ENCODE measurements around the gene TYK2.

Gene TYK2

DNA sequence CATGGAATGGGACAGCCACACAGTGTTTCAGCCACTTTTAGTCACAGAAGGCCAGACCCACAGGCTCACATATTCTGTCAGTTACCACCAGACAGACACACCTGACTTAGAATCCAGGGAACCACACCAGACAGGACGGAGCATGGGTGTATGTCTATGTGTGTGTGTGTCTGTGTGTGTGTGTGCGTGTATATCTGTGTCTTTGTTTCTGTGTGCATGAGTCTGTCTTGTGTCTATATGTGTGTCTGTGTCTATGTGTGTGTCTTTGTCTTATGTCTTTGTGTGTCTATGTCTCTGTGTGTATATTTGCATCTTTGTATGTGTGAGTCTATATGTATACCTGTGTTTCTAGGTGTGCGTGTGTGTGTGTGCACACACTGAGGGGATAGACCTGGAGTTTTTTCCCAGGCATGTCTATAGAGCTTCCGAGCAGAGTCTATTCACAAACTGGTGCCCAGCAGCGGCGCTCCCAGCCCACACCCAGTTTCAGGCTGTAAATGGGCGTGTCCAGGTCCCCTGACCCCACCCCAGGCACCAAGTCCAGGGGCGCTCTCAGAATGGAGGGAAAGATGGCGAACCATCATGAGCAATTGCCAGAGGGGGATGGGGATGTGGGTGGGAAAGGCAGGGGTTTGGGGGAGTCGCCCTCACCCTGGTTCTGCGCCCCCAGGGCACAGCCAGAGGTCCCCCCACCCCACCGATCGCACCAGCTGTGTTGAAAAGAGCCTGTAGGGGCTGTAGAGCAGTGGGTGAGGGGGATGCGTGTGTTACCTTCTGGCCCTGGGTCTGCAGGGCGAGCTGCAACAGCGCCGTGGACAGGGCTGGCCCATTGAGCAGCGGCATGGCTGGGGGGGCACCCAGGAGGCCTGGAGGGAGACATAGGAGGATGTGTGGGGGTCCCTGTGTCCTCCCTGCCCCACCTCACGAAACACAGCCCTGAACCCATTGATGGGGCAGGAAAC, 58.2 kb downstream of the TYK2 start:
- 96 to 97% methylated on average over 19 of the region's 19 CpGs for WGBS, 2 experiments

GRCh38 chr19:10321417-10321797, 59.0 kb downstream of the TYK2 start:
- no peaks in the 10 kb centered on the region for H3K9me3 ChIP-seq (ENCODE audit: control insufficient read depth, low read length)
- H3K27me3 ChIP-seq (ENCODE audit: control insufficient read depth, insufficient read depth, low read length, poor library complexity, severe bottlenecking): no peaks in the 10 kb centered on the region
- H3K36me3 ChIP-seq (ENCODE audit: control insufficient read depth, insufficient read depth, low read length): peaks cover 52% of the 10 kb centered on the region
- 93 to 95% methylated on average over 11 of the region's 11 CpGs for WGBS, 2 experiments
- H3K4me1 ChIP-seq (ENCODE audit: control insufficient read depth, insufficient read depth, low read length): peaks cover under 1% of the 10 kb centered on the region
- H3K4me3 ChIP-seq (ENCODE audit: insufficient read depth, low read depth, low read length): no peak overlapping the region
- no peak overlapping the region for H3K27ac ChIP-seq (ENCODE audit: insufficient read depth, low read depth, low read length, poor library complexity, severe bottlenecking)

More for the DNA sequence above, 58.2 kb downstream of the TYK2 start:
- no peaks in the 10 kb centered on the region for H3K27me3 ChIP-seq (ENCODE audit: control insufficient read depth, insufficient read depth, low read length, poor library complexity, severe bottlenecking)
- H3K36me3 ChIP-seq (ENCODE audit: control insufficient read depth, insufficient read depth, low read length): peaks cover 54% of the 10 kb centered on the region
- H3K4me3 ChIP-seq (ENCODE audit: insufficient read depth, low read depth, low read length): no peak overlapping the region
- H3K9me3 ChIP-seq (ENCODE audit: control insufficient read depth, low read length): no peaks in the 10 kb centered on the region
- H3K27ac ChIP-seq (ENCODE audit: insufficient read depth, low read depth, low read length, poor library complexity, severe bottlenecking): no peak overlapping the region
- H3K4me1 ChIP-seq (ENCODE audit: control insufficient read depth, insufficient read depth, low read length): no peaks in the 10 kb centered on the region

DNA sequence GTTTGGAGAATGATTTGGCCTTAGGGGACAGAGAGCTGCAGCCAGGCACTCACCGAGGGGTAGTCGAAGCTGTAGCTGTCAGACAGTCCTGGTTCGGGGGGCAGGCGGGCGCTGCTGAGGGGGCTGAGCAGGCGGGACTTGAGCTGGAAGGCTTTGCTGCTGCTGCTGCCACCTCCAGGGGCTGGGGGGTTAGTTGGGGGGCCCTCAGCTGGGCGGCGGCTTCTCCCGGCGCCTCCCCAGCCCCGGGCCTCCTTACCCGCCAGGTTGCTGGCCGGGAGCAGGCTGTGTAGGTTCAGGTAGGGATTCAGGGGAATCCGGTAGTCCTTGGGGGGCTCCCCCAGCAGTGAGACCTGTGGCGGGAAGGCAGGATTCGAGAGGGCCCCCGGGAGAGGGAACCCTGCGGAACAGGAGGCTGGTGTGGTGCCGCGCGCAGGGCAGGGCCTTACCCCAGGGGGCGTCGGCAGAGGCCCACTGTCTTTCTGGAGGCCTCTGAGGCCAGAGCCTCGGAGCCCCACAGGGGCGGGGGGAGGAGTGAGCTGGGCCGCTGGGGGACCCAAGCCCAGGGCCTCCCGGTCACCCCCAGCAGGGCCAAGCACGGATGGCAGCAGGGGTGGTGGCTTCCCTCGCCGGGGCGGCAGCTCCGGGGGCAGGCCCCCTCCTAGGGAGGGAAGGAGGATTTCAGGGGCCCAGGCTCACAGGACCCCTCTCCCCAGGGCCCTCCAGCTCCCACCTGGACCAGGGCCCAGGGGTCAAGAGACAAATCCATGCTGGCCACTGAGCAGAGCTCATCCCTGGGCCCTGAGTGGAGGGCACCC, 59.6 kb downstream of the TYK2 start:
- no peaks in the 10 kb centered on the region for H3K27me3 ChIP-seq (ENCODE audit: control insufficient read depth, insufficient read depth, low read length, poor library complexity, severe bottlenecking)
- H3K27ac ChIP-seq (ENCODE audit: insufficient read depth, low read depth, low read length, poor library complexity, severe bottlenecking): no peak overlapping the region
- H3K9me3 ChIP-seq (ENCODE audit: control insufficient read depth, low read length): no peaks in the 10 kb centered on the region
- H3K4me1 ChIP-seq (ENCODE audit: control insufficient read depth, insufficient read depth, low read length): peaks cover 6% of the 10 kb centered on the region
- peaks cover 50% of the 10 kb centered on the region for H3K36me3 ChIP-seq (ENCODE audit: control insufficient read depth, insufficient read depth, low read length)
- 95% methylated on average over 32 of the region's 32 CpGs for WGBS, 2 experiments
- no peak overlapping the region for H3K4me3 ChIP-seq (ENCODE audit: insufficient read depth, low read depth, low read length)

DNA sequence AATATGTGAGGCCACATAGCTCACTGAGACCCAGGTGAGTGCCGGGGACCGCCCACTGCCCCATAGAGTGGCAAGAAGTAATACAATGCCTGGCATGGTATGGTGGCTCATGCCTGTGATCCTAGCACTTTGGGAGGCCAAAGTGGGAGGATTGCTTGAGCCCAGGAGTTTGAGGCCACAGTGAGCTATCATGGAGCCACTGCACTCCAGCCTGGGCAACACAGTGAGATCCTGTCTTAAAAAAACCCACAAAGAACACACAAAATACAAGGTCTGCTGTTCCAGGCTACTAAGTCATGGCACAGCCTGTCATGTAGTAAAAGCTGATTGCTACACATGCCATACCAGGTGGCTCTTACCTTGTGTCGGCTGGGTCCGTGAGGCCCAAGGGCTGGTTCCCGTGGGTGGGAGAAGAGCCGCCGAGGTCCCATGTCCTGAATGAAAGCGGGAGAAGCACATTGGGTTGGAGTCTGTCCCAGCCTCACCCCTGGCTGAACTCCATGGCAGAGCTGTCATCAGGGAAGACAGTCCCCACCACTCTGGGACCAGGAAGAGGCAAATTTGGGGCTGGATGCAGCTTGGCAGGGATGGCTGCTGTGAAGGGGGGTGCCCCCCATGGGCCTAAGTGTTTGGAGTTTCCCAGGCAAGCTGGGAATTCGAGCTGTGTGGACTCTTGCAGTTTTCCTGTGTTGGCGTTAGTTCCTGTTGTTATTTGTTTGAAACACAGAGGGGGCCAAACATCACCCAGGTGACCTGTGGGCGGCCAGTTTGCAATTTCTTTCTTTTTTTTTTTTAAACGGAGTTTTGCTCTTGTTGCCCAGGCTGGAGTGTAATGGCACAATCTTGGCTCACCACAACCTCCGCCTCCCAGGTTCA, 61.3 kb downstream of the TYK2 start:
- peaks cover 42% of the 10 kb centered on the region for H3K36me3 ChIP-seq (ENCODE audit: control insufficient read depth, insufficient read depth, low read length)
- H3K27me3 ChIP-seq (ENCODE audit: control insufficient read depth, insufficient read depth, low read length, poor library complexity, severe bottlenecking): no peaks in the 10 kb centered on the region
- WGBS, 2 experiments: 89 to 95% methylated on average over 13 of the region's 13 CpGs
- H3K9me3 ChIP-seq (ENCODE audit: control insufficient read depth, low read length): no peaks in the 10 kb centered on the region
- H3K4me3 ChIP-seq (ENCODE audit: insufficient read depth, low read depth, low read length): no peak overlapping the region
- H3K4me1 ChIP-seq (ENCODE audit: control insufficient read depth, insufficient read depth, low read length): peaks cover 7% of the 10 kb centered on the region
- H3K27ac ChIP-seq (ENCODE audit: insufficient read depth, low read depth, low read length, poor library complexity, severe bottlenecking): no peak overlapping the region

DNA sequence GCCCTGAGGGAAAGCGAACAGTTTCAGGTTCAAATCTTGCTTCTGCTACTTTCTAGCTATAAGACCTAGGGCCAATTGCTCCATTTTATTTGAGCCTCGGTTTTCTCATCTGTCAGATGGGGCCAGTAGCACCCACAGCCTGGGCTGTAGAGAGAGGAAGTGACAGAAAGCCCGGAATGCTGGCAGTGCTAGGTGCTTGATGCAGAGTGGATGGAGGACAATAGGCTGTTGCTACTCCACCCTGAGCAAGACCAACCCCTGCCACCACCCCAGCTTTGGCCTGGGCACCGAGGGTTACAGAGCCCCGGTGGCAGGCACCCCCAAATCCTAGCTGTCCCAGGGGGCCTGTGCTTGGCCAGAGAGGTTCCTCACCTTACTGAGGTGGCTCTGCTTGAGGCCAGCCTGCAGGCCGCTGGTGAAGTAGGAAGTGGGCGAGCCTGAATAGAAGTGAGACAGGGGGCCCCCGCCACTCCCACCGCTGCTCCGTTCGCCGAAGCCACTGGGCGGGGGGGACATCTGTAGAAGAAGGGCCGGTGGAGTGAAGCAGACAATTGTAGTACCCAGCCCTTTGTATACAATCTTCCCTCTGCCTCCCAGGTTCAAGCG, 62.4 kb downstream of the TYK2 start:
- Histone ChIP-seq H3K36me3 (ENCODE audit: control insufficient read depth, insufficient read depth, low read length) (peaks cover 35% of the 10 kb centered on the region), H3K4me1 (ENCODE audit: control insufficient read depth, insufficient read depth, low read length) (peaks cover 7% of the 10 kb centered on the region), H3K27me3 (ENCODE audit: control insufficient read depth, insufficient read depth, low read length, poor library complexity, severe bottlenecking) (no peaks in the 10 kb centered on the region), H3K4me3 (ENCODE audit: insufficient read depth, low read depth, low read length) (no peak overlapping the region), H3K9me3 (ENCODE audit: control insufficient read depth, low read length) (no peaks in the 10 kb centered on the region), H3K27ac (ENCODE audit: insufficient read depth, low read depth, low read length, poor library complexity, severe bottlenecking) (no peak overlapping the region)
- 91 to 95% methylated on average over 15 of the region's 15 CpGs for WGBS, 2 experiments

GRCh38 chr19:10317045-10317856, 63.1 kb downstream of the TYK2 start:
- H3K27ac ChIP-seq (ENCODE audit: insufficient read depth, low read depth, low read length, poor library complexity, severe bottlenecking): no peak overlapping the region
- peaks cover 28% of the 10 kb centered on the region for H3K36me3 ChIP-seq (ENCODE audit: control insufficient read depth, insufficient read depth, low read length)
- H3K4me1 ChIP-seq (ENCODE audit: control insufficient read depth, insufficient read depth, low read length): peaks cover 7% of the 10 kb centered on the region
- WGBS, 2 experiments: 93 to 94% methylated on average over 29 of the region's 29 CpGs
- no peak overlapping the region for H3K4me3 ChIP-seq (ENCODE audit: insufficient read depth, low read depth, low read length)
- H3K27me3 ChIP-seq (ENCODE audit: control insufficient read depth, insufficient read depth, low read length, poor library complexity, severe bottlenecking): no peaks in the 10 kb centered on the region
- H3K9me3 ChIP-seq (ENCODE audit: control insufficient read depth, low read length): no peaks in the 10 kb centered on the region

DNA sequence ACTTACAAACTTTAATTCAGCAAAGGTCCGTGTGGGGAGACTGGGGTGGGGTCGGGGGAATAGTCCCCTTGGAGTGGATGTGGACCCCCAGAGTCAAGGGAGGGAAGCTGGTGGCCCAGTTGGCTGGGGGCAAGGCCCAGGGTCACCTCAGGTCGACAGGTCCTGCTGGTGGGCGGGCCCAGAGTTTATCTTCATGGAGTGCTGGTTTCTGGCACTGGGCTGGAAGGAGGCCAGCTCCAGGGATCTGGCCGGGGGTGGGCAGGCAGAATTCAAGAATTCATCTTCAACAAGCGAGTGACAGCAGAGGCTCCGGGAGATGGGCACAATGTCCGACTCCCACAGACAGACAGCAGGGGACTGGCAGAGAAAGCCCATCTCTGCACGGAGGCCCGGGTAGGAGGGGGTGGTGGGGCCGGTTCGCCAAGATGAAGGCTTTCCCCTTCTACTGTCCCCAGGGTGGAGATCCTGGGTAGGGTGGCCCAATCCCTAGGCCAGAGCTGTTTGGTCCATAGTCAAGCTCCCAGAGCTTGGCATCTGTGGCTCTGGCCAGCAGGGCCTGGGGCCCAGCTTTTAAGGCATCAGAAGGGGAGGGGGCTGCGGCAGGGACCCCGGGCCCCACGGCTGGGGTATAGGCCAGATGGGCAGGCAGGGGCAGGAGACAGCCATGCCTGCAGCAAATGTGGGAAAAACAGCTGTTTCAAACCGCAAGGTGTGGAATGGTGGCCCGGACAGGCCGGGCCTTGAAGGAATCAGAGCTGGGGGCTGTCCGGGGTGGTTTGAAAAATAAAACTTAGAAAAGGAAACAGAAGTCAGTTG, 63.9 kb downstream of the TYK2 start:
- peak overlapping the region; percentile 93 for H3K4me3 ChIP-seq (ENCODE audit: insufficient read depth, low read depth, low read length)
- H3K27me3 ChIP-seq (ENCODE audit: control insufficient read depth, insufficient read depth, low read length, poor library complexity, severe bottlenecking): no peaks in the 10 kb centered on the region
- WGBS, 2 experiments: 85 to 86% methylated on average over 19 of the region's 19 CpGs
- H3K27ac ChIP-seq (ENCODE audit: insufficient read depth, low read depth, low read length, poor library complexity, severe bottlenecking): peak overlapping the region; percentile 50
- no peaks in the 10 kb centered on the region for H3K9me3 ChIP-seq (ENCODE audit: control insufficient read depth, low read length)
- peaks cover 7% of the 10 kb centered on the region for H3K4me1 ChIP-seq (ENCODE audit: control insufficient read depth, insufficient read depth, low read length)
- peaks cover 22% of the 10 kb centered on the region for H3K36me3 ChIP-seq (ENCODE audit: control insufficient read depth, insufficient read depth, low read length)

- Histone ChIP-seq H3K27me3 (ENCODE audit: control insufficient read depth, insufficient read depth, low read length, poor library complexity, severe bottlenecking) (no peaks in the 10 kb centered on the region), H3K36me3 (ENCODE audit: control insufficient read depth, insufficient read depth, low read length) (peaks cover 15% of the 10 kb centered on the region), H3K27ac (ENCODE audit: insufficient read depth, low read depth, low read length, poor library complexity, severe bottlenecking) (peak within 1 kb of the TSS; percentile 50), H3K4me3 (ENCODE audit: insufficient read depth, low read depth, low read length) (peak within 1 kb of the TSS; percentile 93), H3K9me3 (ENCODE audit: control insufficient read depth, low read length) (no peaks in the 10 kb centered on the region), H3K4me1 (ENCODE audit: control insufficient read depth, insufficient read depth, low read length) (peaks cover 7% of the 10 kb centered on the region)
- WGBS, 2 experiments: 2% methylated on average over 55 of the region's 55 CpGs
These were observed 64.8 kb downstream of the TYK2 start, which contains the start of gene FDX2 for GRCh38 chr19:10315335-10316214. TSS of gene FDX2 (minus strand) at chr19:10316015. CDS start at chr19:10315996, 19 bp downstream.

All from ectodermal cell (in vitro differentiated cells).